ENCODE results near the gene SKAP2.

SKAP2 gene

DNA sequence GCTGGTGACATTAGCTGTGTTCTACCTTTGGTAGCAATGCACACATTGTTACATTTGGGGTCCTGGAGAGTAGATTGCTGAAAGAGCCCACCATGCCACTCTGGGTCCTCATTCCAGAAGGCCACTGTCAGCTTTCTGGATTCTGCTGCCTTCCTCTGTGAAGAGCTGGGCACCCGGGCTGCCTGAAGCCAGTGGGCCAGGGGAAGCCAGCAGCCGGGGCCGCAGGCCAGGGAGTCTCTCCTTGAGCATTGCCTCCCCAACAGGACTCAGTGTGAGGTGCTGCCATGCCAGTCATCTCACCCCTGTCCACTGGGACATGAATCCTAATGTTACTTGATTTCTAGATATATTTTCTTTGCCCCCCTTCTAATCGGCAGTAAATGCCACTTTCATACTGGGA, 234.0 kb downstream of the SKAP2 start:
- no peak for DNase-seq

DNA sequence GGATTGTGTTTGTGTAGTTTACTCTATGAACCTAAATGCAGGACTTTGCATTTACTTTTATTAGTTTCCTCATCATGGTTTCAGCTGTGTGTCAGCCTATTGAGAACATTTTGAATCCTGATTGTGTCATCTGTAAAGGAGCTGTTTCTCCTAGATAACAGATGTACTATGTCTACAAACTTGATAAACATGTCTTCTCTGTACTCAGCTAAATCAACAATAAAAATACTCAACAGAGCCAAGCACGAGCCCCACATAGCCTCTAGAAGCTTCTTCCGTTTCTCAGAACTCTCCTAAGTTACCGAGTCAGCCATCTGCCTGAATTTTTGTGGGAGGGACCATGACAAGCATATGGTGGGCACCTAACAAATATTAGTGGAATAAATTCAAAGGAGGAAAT, 234.7 kb downstream of the SKAP2 start:
- no peak for DNase-seq

DNA sequence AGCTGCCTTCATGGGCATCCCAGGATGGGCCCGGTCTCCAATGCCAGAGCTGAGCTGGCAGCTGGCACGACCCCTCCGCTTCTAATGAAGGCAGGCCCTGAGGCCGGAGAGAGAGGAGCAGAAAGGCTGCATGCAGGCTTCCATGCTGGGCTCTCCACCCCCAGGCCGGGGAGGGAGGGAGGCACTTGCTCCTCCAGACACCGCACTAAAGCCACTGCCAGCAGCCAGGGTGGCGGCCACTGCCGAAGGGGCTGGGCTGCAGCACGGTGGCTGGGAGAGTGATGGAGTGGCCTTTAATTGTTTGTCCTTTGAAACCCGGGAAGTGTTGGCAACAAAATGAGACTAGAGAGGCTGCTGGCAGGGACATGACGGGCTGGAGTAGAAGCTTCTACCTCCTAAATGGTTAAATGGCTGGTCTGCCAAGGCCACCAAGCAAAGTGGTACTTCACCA, 236.5 kb downstream of the SKAP2 start:
- DNase-seq, result no peak

DNA sequence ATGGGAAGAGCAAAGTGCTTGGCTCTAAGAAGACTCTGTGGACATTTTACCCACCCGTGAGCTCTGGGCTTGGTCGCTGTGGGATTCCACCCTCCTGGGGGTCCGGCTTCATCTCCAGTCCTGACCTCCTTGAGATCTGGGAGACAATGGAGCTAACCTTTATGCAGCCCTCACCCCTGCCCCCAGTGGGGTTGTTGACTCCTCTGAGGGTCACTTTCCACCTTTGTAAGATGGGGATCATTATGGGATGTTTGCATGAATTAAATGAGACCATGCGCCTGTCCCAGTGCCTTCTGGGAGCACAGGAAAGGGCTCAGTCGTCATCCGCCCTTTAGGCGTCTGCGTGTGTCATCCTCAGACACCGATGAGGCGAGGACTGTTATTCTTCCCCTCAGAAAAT, 237.2 kb downstream of the SKAP2 start:
- DNase-seq, result no peak

DNA sequence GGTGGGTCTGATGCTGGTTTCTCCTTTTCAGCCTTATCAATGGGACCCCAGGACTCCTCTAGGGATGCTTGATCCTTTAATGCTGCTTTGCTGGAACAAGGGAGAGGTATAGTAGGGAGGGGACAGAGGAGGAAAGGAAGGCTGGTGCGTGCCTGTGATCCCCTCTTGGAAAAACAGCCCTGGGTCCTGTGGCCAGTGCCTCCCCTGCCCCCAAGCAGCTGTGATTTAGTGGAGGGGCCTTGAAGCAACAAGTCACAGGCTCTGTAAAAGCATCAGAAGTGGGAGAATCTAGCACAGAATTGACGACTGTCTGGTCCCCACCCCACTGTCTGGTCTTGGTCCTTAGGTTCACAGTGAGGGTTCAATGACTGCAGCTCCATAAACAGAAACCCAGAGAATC, 237.7 kb downstream of the SKAP2 start:
- no peak for DNase-seq

DNA sequence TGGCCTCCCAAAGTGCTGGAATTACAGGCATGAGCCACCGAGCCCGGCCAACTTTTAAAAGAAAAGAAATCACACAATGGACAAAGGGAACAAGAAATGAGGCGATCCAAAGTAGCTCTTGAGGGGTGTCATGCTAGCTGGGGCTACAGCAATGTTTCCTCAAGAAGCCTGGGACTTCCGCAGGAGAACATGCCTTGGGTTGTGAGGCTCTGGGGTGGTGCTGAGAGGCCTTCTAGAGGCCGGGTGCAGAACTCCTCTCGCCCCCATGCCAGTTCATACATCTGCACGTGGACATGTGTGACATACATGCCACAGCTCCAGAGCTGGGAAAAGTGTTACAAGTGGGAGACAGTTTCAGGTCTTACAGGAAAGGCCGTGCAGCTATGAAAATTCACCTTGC, 238.2 kb downstream of the SKAP2 start:
- no peak for DNase-seq

DNA sequence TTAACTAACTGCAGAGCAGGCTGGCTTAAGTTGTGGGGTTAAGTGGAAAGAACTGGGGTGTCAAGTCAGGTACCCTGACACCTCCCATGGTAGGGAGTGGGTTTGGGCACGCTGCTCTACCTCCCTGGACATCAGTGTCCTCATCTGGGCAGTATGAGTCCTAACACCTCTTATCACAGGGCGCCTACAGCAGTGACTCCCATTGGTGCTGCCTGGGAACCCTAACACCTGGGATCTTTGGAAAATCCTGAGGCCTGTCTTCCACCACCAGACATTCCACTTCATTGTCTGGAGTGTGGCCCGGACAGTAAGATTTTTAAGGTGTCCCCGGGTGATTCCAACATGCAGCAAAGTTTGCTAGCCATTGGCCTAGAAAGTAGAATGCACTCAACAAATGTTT, 239.1 kb downstream of the SKAP2 start:
- DNase-seq, result no peak

DNA sequence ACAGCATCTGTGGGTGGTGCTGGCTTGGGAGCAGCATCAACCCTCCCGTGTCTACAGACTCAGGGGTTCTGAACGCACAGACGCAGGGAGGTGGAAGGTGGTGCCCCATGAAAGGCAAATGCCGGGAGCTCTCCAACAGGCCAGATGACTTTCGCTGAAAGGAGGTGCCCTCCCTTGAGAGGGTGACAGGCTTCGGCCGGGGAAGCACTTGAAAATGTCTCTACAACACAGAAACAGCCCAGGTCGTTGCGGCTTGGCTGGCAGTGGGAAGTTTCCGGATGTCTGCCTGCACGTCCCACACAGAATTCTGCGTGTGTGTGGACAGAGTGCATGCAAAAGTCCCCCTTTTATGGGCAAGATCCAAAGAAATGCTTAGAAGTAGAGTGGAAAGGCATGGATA, 239.6 kb downstream of the SKAP2 start:
- DNase-seq, result no peak

DNA sequence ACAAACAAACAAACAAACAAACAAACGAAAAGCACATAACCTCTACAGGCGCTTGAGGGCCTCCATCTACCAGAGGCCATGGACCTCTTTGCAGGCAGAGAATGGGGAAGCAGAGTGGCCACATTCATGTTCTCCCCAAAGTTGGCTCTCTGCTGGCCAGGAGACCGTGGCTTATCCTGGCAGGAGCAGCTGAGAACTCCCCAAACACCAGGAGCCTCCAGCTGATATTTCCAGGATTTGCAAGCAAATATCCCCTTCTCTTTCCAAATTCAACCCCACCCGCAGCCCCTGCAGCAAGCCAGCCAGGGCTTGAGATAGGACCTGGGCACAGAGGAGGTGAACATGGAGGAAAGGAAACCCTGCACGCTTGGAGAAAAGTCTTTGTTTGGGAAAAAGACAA, 240.0 kb downstream of the SKAP2 start:
- no peak for DNase-seq

DNA sequence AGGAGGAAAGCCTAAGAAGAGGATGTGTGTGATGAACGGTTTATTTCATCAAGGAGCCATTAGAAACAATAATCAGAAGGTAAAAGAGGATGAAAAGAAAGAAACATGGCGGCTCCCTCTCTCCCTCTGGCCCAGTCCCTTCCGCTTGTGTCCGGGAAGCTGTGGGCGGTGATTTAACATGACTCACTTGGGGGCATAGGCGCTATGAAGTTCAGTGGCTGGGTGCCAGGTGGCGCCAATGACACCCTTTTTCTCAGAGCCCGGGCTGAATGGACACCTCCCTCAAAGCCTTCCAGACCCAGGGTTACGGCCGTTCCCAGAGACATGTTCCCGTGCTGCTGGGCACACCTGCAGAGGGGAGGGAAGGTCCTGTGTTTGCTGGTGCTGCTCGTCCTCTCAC, 244.0 kb downstream of the SKAP2 start:
- DNase-seq, result no peak

DNA sequence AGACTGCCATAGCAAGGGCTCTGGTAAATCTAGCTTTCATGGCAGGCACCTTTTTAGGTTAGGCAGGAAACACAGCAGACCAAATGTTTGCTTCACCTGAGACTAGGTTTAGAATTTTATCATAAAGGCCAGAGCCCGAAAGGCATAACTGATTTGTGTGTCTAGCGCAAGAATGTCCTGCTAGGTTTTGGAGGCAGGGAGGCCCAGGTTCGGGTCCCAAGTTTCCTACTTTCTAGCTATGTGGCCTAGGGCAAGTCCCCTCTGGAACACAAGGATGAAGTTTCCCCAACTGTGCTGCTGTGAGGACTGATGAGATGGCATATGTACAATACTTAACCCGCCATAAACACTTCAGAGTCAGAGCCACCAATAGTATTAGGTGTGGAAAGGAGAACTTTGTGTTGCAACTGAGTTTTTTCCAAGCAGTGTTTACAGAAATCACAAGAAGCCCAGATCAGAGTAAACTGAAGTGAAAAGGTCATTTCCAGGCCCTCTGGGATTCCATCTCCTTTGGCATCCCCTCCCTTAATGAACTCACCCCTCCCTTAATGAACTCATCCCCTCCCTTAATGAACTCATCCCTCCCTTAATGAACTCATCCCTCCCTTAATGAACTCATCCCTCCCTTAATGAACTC, 244.9 kb downstream of the SKAP2 start:
- DNase-seq, result no peak

DNA sequence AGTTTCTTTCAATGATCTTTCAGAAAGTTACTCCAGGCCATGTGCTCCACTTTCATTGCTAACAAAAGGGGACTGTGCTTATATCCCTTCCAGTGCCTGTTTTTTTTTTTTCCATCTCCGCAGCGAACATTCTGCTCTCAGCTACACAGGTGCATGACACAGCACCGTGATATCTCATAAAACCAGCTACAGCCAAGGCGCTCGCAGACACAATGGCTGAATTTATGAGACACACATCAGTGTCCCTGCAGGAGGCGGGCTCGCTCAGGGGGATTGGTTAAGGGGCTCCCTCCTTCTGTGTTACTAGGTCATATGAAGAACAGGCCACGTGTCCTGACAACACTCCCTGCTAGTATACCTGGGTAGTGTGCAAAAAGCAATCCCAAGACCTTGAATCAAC, 245.5 kb downstream of the SKAP2 start:
- DNase-seq, result no peak

DNA sequence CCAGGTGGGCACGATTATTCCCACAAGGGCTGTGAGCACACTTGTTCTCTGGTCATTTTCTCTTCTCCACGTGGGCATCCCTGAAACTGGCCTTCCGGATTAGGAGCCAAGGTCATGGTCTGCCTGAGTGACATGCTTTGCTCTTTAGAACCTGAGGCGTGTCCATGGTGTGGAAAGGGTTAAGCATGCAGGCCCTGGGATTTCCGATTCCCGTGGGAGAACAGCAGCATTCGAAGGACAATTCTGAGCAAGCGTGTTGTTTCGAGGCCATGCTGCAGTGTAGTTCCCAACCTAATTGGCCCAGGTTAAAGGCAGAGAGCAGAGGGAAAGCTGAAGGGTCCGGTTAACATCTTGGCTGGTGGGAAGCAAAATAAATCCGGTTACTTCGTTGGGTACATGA, 245.9 kb downstream of the SKAP2 start:
- DNase-seq, result no peak

All from inflammatory macrophage treated with lipopolysaccharide for 4 hours (primary cell).